Mononuclear cell (primary cell): ENCODE measurements around the gene CDC34. TPM values are rescaled to one million over a fixed set of nuclear protein-coding genes. Genes with fewer than 3 reads are reported as not detected.

Source experiments
- H3K27me3 ChIP-seq: 2 replicates; pipeline ENCODE4 v1.6.0; 2011; ENCODE audit warnings: low read length, control low read depth; ENCODE audit not compliant: insufficient read depth
- H3K4me1 ChIP-seq: 2 replicates; pipeline ENCODE4 v1.5.1; 2011; ENCODE audit warnings: mild to moderate bottlenecking, low read length, control low read depth; ENCODE audit not compliant: insufficient read depth
- H3K4me3 ChIP-seq: 2 replicates; pipeline ENCODE4 v1.5.1; 2011; ENCODE audit warnings: mild to moderate bottlenecking, low read length, moderate library complexity
- H3K9me3 ChIP-seq: 2 replicates; pipeline ENCODE4 v1.5.1; 2011; ENCODE audit warnings: low read depth, mild to moderate bottlenecking, control low read depth, low read length
- total RNA-seq: library from RNA; depleted of rRNA; stranded (reverse); fragments of >200 nt; gene quantifications from one replicate; pipeline ENCODE4 v1.2.3, GENCODE V29; 2012

CDC34 gene
- total RNA-seq, 1 donor = 20.5 TPM

- Histone ChIP-seq H3K4me1 (peaks cover 11% of the 10 kb centered on the region), H3K27me3 (peaks cover 17% of the 10 kb centered on the region), H3K4me3 (no peak overlapping the region), H3K9me3 (no peaks in the 10 kb centered on the region)
Measured at GRCh38 chr19:494171-495080, 37.1 kb upstream of the CDC34 start.

- H3K27me3 ChIP-seq = peaks cover 19% of the 10 kb centered on the region
- H3K4me3 ChIP-seq = no peak overlapping the region
- peaks cover 5% of the 10 kb centered on the region for H3K4me1 ChIP-seq
- no peaks in the 10 kb centered on the region for H3K9me3 ChIP-seq
Measured at GRCh38 chr19:495081-495401, 36.5 kb upstream of the CDC34 start.

- H3K4me1 ChIP-seq = peaks cover 5% of the 10 kb centered on the region
- peaks cover 19% of the 10 kb centered on the region for H3K27me3 ChIP-seq
- H3K9me3 ChIP-seq = no peaks in the 10 kb centered on the region
- no peak overlapping the region for H3K4me3 ChIP-seq
Measured at GRCh38 chr19:495402-496111, 36.0 kb upstream of the CDC34 start.

DNA sequence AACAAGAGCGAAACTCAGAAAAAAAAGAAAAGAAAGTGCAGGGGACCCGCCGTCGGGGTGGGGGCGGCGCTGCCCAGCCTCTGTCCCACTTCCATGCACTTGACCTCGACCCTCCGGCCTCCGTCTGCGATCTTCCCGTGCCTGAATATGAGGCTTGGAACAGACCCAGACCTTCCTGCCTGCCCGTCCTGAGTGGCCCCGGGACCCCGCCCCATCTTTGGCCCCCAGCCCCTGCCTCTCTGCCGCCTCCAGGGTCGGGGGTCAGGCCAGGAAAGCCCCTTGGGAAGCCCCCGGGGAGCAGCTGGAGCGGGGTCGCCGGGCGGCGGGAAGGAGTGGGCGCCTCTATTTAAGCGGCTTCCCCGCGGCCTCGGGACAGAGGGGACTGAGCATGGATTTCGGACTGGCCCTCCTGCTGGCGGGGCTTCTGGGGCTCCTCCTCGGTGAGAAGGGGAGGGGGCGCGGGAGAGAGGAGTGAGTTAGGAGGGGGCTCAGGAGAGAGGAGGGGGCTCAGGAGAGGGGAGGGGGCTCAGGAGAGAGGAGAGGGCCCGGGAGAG is 35.4 kb upstream of the CDC34 start, which contains the start of gene MADCAM1:
MADCAM1 (plus strand) TSS at position 375 of the 554 bp plus-strand sequence; CDS start at position 389, 14 bp downstream.
- H3K4me1 ChIP-seq = peaks cover 5% of the 10 kb centered on the region
- H3K4me3 ChIP-seq = no peak within 1 kb of the TSS
- peaks cover 19% of the 10 kb centered on the region for H3K27me3 ChIP-seq
- H3K9me3 ChIP-seq = no peaks in the 10 kb centered on the region

- no peak overlapping the region for H3K4me3 ChIP-seq
- peaks cover 19% of the 10 kb centered on the region for H3K27me3 ChIP-seq
- no peaks in the 10 kb centered on the region for H3K9me3 ChIP-seq
- peaks cover 5% of the 10 kb centered on the region for H3K4me1 ChIP-seq
Measured at GRCh38 chr19:496986-497385, 34.6 kb upstream of the CDC34 start.

- H3K4me3 ChIP-seq = no peak overlapping the region
- no peaks in the 10 kb centered on the region for H3K9me3 ChIP-seq
- peaks cover 19% of the 10 kb centered on the region for H3K27me3 ChIP-seq
- H3K4me1 ChIP-seq = peaks cover 6% of the 10 kb centered on the region
Measured at GRCh38 chr19:497491-497868, 34.1 kb upstream of the CDC34 start.

DNA sequence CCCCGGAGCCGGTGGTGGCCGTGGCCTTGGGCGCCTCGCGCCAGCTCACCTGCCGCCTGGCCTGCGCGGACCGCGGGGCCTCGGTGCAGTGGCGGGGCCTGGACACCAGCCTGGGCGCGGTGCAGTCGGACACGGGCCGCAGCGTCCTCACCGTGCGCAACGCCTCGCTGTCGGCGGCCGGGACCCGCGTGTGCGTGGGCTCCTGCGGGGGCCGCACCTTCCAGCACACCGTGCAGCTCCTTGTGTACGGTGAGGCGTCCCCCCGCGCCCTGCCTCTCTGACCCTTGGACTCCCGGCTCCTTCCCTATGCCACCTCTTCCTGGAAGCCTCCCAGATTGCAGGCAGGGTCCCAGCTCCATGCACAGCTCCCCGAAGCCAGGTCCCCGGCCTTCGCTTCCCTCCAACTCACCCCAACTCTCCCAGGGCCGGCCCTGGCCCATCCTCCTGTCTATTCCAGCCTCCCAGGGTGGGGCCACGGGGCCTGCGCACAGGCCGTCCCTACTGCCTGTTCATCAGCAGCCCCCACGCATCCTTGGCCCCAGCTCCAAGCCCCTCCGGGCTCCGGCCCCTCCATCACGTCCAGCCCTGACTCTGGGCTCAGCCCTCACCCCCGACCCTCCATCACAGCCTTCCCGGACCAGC is 33.6 kb upstream of the CDC34 start:
- Histone ChIP-seq H3K4me1 (peaks cover 9% of the 10 kb centered on the region), H3K27me3 (peaks cover 19% of the 10 kb centered on the region), H3K4me3 (no peak overlapping the region), H3K9me3 (no peaks in the 10 kb centered on the region)

- Histone ChIP-seq H3K9me3 (no peaks in the 10 kb centered on the region), H3K27me3 (peaks cover 19% of the 10 kb centered on the region), H3K4me3 (no peak overlapping the region), H3K4me1 (peaks cover 9% of the 10 kb centered on the region)
Measured at GRCh38 chr19:498511-498891, 33.1 kb upstream of the CDC34 start.

GRCh38 chr19:498977-499623 is 32.5 kb upstream of the CDC34 start:
- H3K4me3 ChIP-seq = no peak overlapping the region
- peaks cover 9% of the 10 kb centered on the region for H3K4me1 ChIP-seq
- no peaks in the 10 kb centered on the region for H3K9me3 ChIP-seq
- H3K27me3 ChIP-seq = peaks cover 19% of the 10 kb centered on the region

DNA sequence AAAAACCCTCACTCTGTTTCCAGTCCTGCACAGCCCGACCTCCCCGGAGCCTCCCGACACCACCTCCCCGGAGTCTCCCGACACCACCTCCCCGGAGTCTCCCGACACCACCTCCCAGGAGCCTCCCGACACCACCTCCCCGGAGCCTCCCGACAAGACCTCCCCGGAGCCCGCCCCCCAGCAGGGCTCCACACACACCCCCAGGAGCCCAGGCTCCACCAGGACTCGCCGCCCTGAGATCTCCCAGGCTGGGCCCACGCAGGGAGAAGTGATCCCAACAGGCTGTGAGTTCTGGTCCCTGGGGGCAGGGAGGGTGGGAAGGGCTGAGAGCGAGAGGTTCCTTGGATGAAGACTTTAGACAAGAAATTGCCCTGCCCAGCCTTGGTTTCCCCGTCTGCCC is 29.9 kb upstream of the CDC34 start:
- Histone ChIP-seq H3K9me3 (no peaks in the 10 kb centered on the region), H3K4me3 (no peak overlapping the region), H3K27me3 (peaks cover 14% of the 10 kb centered on the region), H3K4me1 (peaks cover 20% of the 10 kb centered on the region)

- Histone ChIP-seq H3K9me3 (no peaks in the 10 kb centered on the region), H3K4me3 (no peak overlapping the region), H3K4me1 (peaks cover 34% of the 10 kb centered on the region), H3K27me3 (peaks cover under 1% of the 10 kb centered on the region)
Measured at GRCh38 chr19:504616-505015, 26.9 kb upstream of the CDC34 start.

- H3K4me3 ChIP-seq = peak overlapping the region; percentile 96
- H3K4me1 ChIP-seq = peaks cover 55% of the 10 kb centered on the region
- no peaks in the 10 kb centered on the region for H3K9me3 ChIP-seq
- H3K27me3 ChIP-seq = no peaks in the 10 kb centered on the region
Measured at GRCh38 chr19:506404-507285, 24.9 kb upstream of the CDC34 start.

- Histone ChIP-seq H3K4me1 (peaks cover 61% of the 10 kb centered on the region), H3K9me3 (no peaks in the 10 kb centered on the region), H3K4me3 (peak within 1 kb of the TSS; percentile 96)
Measured at GRCh38 chr19:507286-508203, 24.0 kb upstream of the CDC34 start, which contains the start of gene TPGS1. TSS of gene TPGS1 (plus strand) at chr19:507497. CDS start at chr19:507507, 10 bp downstream.

More at GRCh38 chr19:507286-508203, 24.0 kb upstream of the CDC34 start, which contains the start of gene TPGS1:
- no peaks in the 10 kb centered on the region for H3K27me3 ChIP-seq
